Large intestine (tissue), 3 donors: Measurements from ENCODE around the gene GAS2L2. TPM values are rescaled to one million over a fixed set of nuclear protein-coding genes. Genes with fewer than 3 reads are reported as not detected.
A peak's percentile ranks its signal among the peaks of the same experiment; 100 is the strongest.

Source experiments
- DNase-seq, 2 donors: peaks; one replicate each; pipeline versions ENCODE4 v3.0.0 to v3.0.0-alpha.2; 2013
- H3K27ac ChIP-seq: one replicate; pipeline ENCODE4 v1.5.1; 2013; ENCODE audit warnings: low read length
- H3K27me3 ChIP-seq: 2 replicates; pipeline ENCODE4 v1.6.1; 2013; ENCODE audit warnings: low read length; ENCODE audit not compliant: control insufficient read depth, insufficient read depth
- H3K36me3 ChIP-seq: 2 replicates; pipeline ENCODE4 v1.6.1; 2013; ENCODE audit warnings: low read length; ENCODE audit not compliant: control insufficient read depth, insufficient read depth
- H3K4me1 ChIP-seq: one replicate; pipeline ENCODE4 v1.6.1; 2013; ENCODE audit warnings: low read length; ENCODE audit not compliant: control insufficient read depth, insufficient read depth
- H3K4me3 ChIP-seq: one replicate; pipeline ENCODE4 v1.5.1; 2013; ENCODE audit warnings: low read length
- H3K9me3 ChIP-seq: one replicate; pipeline ENCODE4 v1.6.1; 2013; ENCODE audit warnings: mild to moderate bottlenecking, low read depth, low read length, moderate library complexity; ENCODE audit not compliant: control insufficient read depth
- WGBS: methylation state at CpG from one replicate; pipeline ENCODE4 v1.1.5; 2013; ENCODE audit warnings: low lambda C conversion rate; ENCODE audit not compliant: insufficient coverage; 5-methylcytosine and 5-hydroxymethylcytosine counted together
- polyA plus RNA-seq: library from polyadenylated mRNA; unstranded; fragments of 120-200 nt; gene quantifications from one replicate; pipeline ENCODE4 v1.2.1, GENCODE V29; 2013

GAS2L2 gene
- polyA plus RNA-seq, 1 donor = 0.13 TPM

DNA sequence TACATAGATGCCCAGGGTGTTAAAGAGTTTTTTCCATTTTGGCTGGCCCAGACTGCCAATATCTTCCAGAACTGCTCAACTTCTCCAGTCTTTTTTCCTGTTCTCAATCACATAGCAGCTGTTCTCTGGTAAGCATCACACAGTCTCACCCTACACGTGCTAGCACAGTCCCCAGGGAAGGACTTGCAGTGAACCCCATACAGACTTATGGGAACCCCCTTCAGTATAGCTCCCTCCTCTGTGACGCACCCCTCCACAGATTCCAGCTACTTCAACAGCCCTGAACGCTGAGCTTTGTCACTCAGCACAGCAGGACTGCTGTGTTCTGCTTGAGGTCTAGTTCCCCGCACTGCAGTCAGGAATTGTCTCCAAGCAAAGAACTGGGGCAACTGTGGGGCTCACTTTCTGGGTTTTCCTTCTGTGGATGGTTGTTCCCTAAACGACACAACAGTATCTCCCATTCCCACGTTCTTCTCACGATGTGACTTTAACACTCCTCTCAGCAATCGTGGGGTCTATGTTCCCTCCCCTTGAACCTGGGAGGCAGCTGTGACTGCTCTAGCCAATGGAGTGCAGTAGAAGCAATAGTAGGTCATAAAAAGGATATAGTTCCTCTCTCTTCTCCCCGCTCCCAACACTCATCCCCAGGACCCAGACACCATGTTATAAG, 38.8 kb upstream of the GAS2L2 start:
- H3K27me3 ChIP-seq = peaks cover 37% of the 10 kb centered on the region
- no peak overlapping the region for H3K4me3 ChIP-seq
- WGBS = no CpG with 5 or more reads among the region's 9 CpGs
- DNase-seq = no peak
- peaks cover 15% of the 10 kb centered on the region for H3K4me1 ChIP-seq
- H3K27ac ChIP-seq = no peak overlapping the region
- H3K9me3 ChIP-seq = no peaks in the 10 kb centered on the region
- H3K36me3 ChIP-seq = no peaks in the 10 kb centered on the region

GRCh38 chr17:35790841-35791240, 37.8 kb upstream of the GAS2L2 start:
- peaks cover 31% of the 10 kb centered on the region for H3K27me3 ChIP-seq
- H3K36me3 ChIP-seq = no peaks in the 10 kb centered on the region
- DNase-seq = peak in 1 of 2 donors; percentile 52
- H3K4me3 ChIP-seq = no peak overlapping the region
- WGBS = no CpG with 5 or more reads among the region's 3 CpGs
- peaks cover 15% of the 10 kb centered on the region for H3K4me1 ChIP-seq
- no peak overlapping the region for H3K27ac ChIP-seq
- no peaks in the 10 kb centered on the region for H3K9me3 ChIP-seq

DNA sequence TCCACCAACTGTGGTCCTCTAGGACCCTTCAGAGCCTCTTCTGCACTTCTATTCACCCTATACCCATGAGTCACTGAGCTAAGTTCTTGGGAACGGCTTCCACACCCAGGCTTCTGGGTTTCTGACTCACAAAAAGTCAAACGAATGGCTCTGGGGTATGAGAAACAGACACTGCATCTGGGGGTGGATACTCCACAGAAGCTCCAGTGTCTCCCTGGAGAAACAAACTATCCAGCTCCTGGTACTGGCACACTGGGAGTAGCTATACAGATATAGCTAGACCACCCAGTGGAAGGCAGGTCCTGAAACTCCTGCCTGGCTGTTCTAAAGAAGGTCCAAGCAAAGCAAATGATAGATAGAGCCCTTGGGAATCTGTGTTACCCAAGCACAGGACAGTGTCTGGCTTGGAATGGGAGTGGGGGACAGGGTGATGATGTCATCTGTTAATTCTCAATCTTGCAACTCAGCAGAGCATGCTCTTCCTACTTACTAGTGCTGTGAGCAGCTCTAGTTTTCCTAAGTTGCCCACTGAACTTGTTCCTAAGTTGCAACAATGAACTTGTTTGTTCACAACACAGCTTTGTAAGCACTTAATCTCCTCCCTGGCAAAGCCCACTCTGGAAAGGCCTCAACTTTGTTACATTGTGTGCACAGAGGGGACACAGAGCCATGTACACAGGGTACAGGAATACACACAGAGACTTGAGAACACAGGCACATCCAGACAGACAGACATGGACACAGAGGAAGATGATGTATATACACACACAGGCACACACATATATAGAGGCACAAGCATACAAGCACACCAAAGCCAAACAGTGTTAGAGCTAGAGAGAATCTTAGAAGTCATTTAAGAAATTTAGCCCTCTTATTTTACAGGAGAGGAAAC, 35.7 kb upstream of the GAS2L2 start:
- Histone ChIP-seq H3K27me3 (peaks cover 13% of the 10 kb centered on the region), H3K27ac (no peak overlapping the region), H3K9me3 (no peaks in the 10 kb centered on the region), H3K4me1 (peaks cover 18% of the 10 kb centered on the region), H3K36me3 (no peaks in the 10 kb centered on the region), H3K4me3 (no peak overlapping the region)
- no CpG with 5 or more reads among the region's 2 CpGs for WGBS
- peak in 1 of 2 donors; percentile 41 for DNase-seq

DNA sequence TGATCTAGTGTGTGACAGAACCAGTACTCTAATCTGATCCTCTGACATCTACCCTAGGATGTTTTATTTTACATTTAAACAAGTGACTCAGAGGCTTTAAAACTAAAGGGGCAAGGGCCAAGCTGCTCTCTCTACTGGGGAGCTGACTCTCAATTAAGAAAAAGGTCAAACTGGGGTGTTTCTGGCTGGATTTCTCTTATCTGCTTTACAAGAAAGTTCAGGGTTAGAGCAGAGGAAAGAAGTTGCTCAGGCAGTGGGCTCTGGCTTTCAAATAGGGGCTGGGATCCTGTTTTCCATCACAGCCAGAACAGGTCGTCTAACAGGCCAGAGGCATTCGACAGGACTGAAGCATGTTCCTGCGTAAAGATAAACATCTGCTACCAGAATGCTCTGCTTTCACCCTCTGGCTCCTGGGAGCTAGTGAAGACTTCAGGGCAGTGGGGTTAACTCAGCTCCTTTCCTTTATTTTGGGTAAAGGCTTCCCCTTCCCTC, 33.9 kb upstream of the GAS2L2 start:
- Histone ChIP-seq H3K36me3 (no peaks in the 10 kb centered on the region), H3K4me1 (peaks cover 27% of the 10 kb centered on the region), H3K27me3 (peaks cover under 1% of the 10 kb centered on the region), H3K27ac (peak overlapping the region; percentile 13), H3K4me3 (no peak overlapping the region), H3K9me3 (no peaks in the 10 kb centered on the region)
- WGBS = no CpG with 5 or more reads among the region's 3 CpGs
- peak in 1 of 2 donors; percentile 39 for DNase-seq

DNA sequence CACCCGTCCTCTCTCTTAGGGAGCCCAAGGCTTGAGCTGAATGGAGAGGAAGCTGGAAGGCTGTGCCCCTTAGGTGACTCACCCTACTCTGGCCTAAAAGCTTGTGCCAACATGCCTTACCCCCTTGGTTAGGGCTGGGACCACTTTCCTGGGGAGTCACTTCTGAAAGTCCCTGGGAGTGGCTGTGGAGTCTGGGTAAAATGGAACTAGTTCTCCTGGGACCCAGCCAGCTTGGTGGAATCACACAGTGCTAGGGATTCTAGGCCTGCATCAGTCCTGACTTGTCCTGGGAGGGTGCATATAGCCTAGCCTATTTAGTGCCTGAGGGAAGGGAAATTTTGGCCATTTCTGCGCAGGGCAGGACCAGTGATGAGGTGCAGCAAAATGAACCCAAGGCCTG, 31.9 kb upstream of the GAS2L2 start:
- Histone ChIP-seq H3K9me3 (no peaks in the 10 kb centered on the region), H3K36me3 (no peaks in the 10 kb centered on the region), H3K27me3 (no peaks in the 10 kb centered on the region), H3K27ac (no peak overlapping the region), H3K4me3 (no peak overlapping the region), H3K4me1 (peaks cover 27% of the 10 kb centered on the region)
- no CpG with 5 or more reads among the region's 2 CpGs for WGBS
- DNase-seq = no peak

- Histone ChIP-seq H3K36me3 (no peaks in the 10 kb centered on the region), H3K4me1 (peaks cover 21% of the 10 kb centered on the region), H3K27me3 (no peaks in the 10 kb centered on the region), H3K9me3 (no peaks in the 10 kb centered on the region), H3K27ac (no peak overlapping the region), H3K4me3 (no peak overlapping the region)
- 70% methylated on average over 2 of the region's 3 CpGs for WGBS
- DNase-seq = no peak
Measured at GRCh38 chr17:35780950-35781349, 27.9 kb upstream of the GAS2L2 start.

DNA sequence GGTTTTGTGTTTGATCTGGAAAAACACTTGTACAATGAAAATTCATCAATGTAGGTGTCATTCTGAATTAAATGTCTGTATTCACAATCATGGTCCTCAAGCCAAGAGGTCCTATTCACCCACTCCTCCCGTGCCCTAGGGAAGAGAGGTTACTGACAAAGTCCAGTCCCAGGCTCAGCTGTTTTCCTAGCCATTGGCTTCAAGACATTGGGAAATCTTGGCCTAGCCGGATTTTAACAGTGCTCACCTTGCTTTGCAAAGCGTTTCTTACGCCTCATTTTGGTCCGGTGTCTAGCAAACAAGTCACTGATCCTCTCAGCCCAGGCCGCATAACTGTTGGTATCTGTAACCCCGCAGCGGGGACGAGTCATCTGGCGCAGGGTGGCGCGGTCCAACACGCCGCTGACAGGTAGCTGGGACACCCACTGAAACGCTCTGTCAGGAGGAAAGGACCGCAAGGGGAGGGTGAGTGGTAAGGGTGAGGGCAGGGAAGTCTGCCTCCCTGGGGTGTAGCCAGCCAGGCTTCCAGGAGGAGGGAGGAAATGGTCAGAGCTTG, 25.7 kb upstream of the GAS2L2 start:
- Histone ChIP-seq H3K4me1 (peaks cover 8% of the 10 kb centered on the region), H3K9me3 (no peaks in the 10 kb centered on the region), H3K36me3 (no peaks in the 10 kb centered on the region), H3K27ac (no peak overlapping the region), H3K27me3 (no peaks in the 10 kb centered on the region), H3K4me3 (no peak overlapping the region)
- DNase-seq = no peak
- WGBS = no CpG with 5 or more reads among the region's 16 CpGs

DNA sequence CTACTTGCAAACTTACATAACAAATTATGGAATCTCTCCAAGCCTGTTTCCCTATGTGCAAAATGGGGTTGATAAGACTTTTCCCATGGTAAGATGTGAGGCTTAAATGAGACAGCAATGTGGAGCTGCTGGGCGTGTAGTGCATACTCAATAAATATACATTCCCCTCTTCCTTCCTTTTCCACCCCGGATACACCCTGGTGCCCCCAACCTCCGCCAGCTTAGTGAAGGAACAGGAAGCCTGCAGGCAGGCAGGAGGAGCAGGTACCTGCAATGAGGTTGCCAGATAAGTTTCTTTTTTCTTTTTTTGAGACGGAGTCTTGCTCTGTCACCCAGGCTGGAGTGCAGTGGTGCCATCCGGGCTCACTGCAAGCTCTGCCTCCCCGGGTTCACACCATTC, 22.5 kb upstream of the GAS2L2 start:
- WGBS = no CpG with 5 or more reads among the region's 6 CpGs
- H3K4me3 ChIP-seq = no peak overlapping the region
- H3K36me3 ChIP-seq = no peaks in the 10 kb centered on the region
- no peak overlapping the region for H3K27ac ChIP-seq
- H3K9me3 ChIP-seq = no peaks in the 10 kb centered on the region
- H3K27me3 ChIP-seq = no peaks in the 10 kb centered on the region
- no peaks in the 10 kb centered on the region for H3K4me1 ChIP-seq
- DNase-seq = no peak

DNA sequence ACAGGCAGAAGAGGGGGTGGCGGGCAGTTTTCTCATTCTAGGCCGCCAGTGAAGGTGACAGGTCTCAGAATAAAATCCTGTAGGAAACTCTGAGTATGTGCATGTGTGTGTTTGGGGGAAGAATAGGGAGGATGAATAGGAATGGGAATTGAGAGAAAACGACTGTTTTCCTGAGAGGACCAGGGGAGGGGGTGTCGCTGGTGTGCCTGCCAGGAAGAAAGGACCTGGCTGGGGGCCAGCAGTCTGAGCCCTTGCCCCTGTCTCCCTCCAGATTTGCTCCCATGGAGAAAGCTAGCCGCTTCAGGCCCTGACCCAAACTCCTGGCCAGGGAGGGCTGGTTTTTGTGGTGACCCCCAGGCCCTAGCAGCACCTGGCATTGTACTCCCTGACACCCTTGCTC, 22.0 kb upstream of the GAS2L2 start:
- Histone ChIP-seq H3K9me3 (no peaks in the 10 kb centered on the region), H3K36me3 (no peaks in the 10 kb centered on the region), H3K27ac (peak overlapping the region; percentile 52), H3K27me3 (no peaks in the 10 kb centered on the region), H3K4me1 (no peaks in the 10 kb centered on the region), H3K4me3 (no peak overlapping the region)
- WGBS = no CpG with 5 or more reads among the region's 5 CpGs
- DNase-seq = no peak

DNA sequence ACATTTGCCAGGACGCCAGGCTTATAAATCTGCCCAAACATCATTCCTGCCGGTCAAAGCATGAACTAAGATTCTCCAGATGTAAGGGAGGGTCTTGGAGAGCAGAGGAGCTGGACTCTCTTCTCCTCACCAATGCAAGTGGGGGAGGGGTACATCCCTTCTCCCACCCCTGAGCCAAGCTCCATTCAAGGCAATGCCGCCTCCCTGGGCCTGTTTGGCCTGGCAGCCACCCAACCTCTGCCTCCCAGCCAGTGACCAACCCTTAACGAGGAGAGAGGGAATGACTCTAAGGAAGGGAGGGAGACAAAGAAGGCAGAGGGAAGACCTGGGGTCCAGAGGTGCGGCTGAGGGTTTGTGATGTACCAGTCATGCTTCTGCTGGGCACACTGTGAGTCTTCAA, 21.5 kb upstream of the GAS2L2 start:
- Histone ChIP-seq H3K27ac (peak overlapping the region; percentile 52), H3K9me3 (no peaks in the 10 kb centered on the region), H3K36me3 (no peaks in the 10 kb centered on the region), H3K4me1 (no peaks in the 10 kb centered on the region), H3K4me3 (no peak overlapping the region), H3K27me3 (no peaks in the 10 kb centered on the region)
- DNase-seq = no peak
- no CpG with 5 or more reads among the region's 5 CpGs for WGBS
